Measurements from ENCODE around the gene AMZ2. TPM values are rescaled to one million over a fixed set of nuclear protein-coding genes. Genes with fewer than 3 reads are reported as not detected.
"Not testable (repeated sequence)": the region's sequence is repeated elsewhere in the genome, so short reads cannot be mapped to it uniquely, and the experiment has no call there.

The AMZ2 gene
- polyA plus RNA-seq, 1 donor = 45.9 TPM

DNA sequence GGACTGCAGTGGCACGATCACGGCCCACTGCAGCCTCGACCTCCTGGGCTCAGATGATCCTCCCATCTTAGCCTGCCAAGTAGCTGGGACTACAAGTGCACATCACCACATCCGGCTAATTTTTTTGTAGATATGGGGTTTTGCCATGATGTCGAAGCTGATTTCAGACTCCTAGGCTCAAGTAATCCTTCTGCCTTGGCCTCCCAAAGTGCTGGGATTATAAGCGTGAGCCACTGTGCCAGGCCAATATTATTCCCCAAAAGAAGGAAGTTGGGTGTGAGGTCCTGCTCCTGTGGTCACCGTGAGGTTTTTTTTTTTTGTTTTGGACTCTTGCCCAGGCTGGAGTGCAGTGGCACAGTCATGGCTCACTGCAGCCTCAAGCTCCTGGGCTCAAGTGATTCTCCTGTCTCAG lies 1.5 kb downstream of the AMZ2 start:
- Histone ChIP-seq H3K4me3 (ENCODE audit: low read length) (no peak overlapping the region), H3K36me3 (ENCODE audit: control insufficient read depth, insufficient read depth, low read length) (peaks cover 3% of the 10 kb centered on the region), H3K27ac (ENCODE audit: low read length) (no peak overlapping the region), H3K9me3 (ENCODE audit: control insufficient read depth, low read depth, low read length) (no peaks in the 10 kb centered on the region), H3K4me1 (ENCODE audit: control insufficient read depth, insufficient read depth, low read length) (peaks cover 6% of the 10 kb centered on the region), H3K27me3 (ENCODE audit: control insufficient read depth, insufficient read depth, low read length) (no peaks in the 10 kb centered on the region)
- DNase-seq = no peak
- no CpG with 5 or more reads among the region's 7 CpGs for WGBS (ENCODE audit: insufficient coverage, low lambda C conversion rate)

DNA sequence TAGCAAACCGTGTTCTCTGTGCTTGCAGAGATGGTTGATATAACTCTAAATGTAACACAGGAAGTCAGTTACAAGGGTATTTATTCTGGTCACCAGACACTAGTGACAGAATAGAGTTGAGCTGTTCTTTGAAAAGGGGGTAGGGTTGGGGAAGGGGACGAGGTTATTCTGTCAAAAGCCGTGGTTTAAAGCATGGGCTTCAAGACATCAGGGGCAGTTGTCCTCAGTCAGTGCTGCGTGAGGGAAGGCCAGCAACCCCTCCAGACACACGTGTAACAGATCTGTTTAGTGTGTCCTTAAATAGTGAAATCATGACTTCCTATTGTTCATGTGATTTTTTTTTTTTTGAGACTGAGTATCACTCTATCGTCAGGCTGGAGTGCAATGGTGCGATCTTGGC lies 5.6 kb downstream of the AMZ2 start:
- not testable (repeated sequence) for H3K4me3 ChIP-seq (ENCODE audit: low read length); H3K9me3 ChIP-seq (ENCODE audit: control insufficient read depth, low read depth, low read length); H3K27ac ChIP-seq (ENCODE audit: low read length); DNase-seq; H3K27me3 ChIP-seq (ENCODE audit: control insufficient read depth, insufficient read depth, low read length)
- peaks cover 10% of the 10 kb centered on the region for H3K4me1 ChIP-seq (ENCODE audit: control insufficient read depth, insufficient read depth, low read length)
- WGBS (ENCODE audit: insufficient coverage, low lambda C conversion rate) = no CpG with 5 or more reads among the region's 7 CpGs
- H3K36me3 ChIP-seq (ENCODE audit: control insufficient read depth, insufficient read depth, low read length) = peaks cover 13% of the 10 kb centered on the region

GRCh38 chr17:68255151-68255550 lies 7.3 kb downstream of the AMZ2 start:
- H3K4me3 ChIP-seq (ENCODE audit: low read length) = no peak overlapping the region
- no peaks in the 10 kb centered on the region for H3K27me3 ChIP-seq (ENCODE audit: control insufficient read depth, insufficient read depth, low read length)
- peaks cover 7% of the 10 kb centered on the region for H3K4me1 ChIP-seq (ENCODE audit: control insufficient read depth, insufficient read depth, low read length)
- no peak for DNase-seq
- H3K27ac ChIP-seq (ENCODE audit: low read length) = no peak overlapping the region
- H3K36me3 ChIP-seq (ENCODE audit: control insufficient read depth, insufficient read depth, low read length) = peaks cover 12% of the 10 kb centered on the region
- WGBS (ENCODE audit: insufficient coverage, low lambda C conversion rate) = 100% methylated on average over 1 of the region's 4 CpGs
- no peaks in the 10 kb centered on the region for H3K9me3 ChIP-seq (ENCODE audit: control insufficient read depth, low read depth, low read length)

- no peaks in the 10 kb centered on the region for H3K27me3 ChIP-seq (ENCODE audit: control insufficient read depth, insufficient read depth, low read length)
- WGBS (ENCODE audit: insufficient coverage, low lambda C conversion rate) = 58% methylated on average over 2 of the region's 5 CpGs
- H3K9me3 ChIP-seq (ENCODE audit: control insufficient read depth, low read depth, low read length) = no peaks in the 10 kb centered on the region
- no peak overlapping the region for H3K4me3 ChIP-seq (ENCODE audit: low read length)
- peaks cover 7% of the 10 kb centered on the region for H3K4me1 ChIP-seq (ENCODE audit: control insufficient read depth, insufficient read depth, low read length)
- H3K36me3 ChIP-seq (ENCODE audit: control insufficient read depth, insufficient read depth, low read length) = peaks cover 10% of the 10 kb centered on the region
- DNase-seq = peak in 1 of 2 donors; percentile 30
- H3K27ac ChIP-seq (ENCODE audit: low read length) = no peak overlapping the region
Measured at GRCh38 chr17:68255731-68256538, 8.1 kb downstream of the AMZ2 start.

DNA sequence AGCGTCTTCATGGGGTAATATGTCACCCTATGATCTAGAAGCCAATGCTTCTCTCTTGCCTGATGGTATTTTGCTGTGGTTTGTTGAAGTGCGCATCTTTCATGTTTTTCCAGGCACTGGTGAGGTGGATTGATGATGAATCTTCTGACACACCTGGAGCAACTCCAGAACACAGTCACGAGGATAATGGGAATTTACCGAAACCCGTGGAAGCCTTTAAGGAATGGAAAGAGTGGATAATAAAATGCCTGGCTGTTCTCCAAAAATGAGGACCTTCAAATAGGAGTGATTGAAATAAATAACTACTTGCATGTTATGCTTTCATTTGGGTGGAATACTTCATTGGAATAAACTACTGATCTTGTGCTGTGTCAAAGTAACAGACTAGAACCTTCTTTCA lies 8.9 kb downstream of the AMZ2 start:
- H3K4me1 ChIP-seq (ENCODE audit: control insufficient read depth, insufficient read depth, low read length); H3K36me3 ChIP-seq (ENCODE audit: control insufficient read depth, insufficient read depth, low read length); H3K4me3 ChIP-seq (ENCODE audit: low read length); H3K9me3 ChIP-seq (ENCODE audit: control insufficient read depth, low read depth, low read length); H3K27ac ChIP-seq (ENCODE audit: low read length); H3K27me3 ChIP-seq (ENCODE audit: control insufficient read depth, insufficient read depth, low read length); DNase-seq: not testable (repeated sequence)
- WGBS (ENCODE audit: insufficient coverage, low lambda C conversion rate) = no CpG with 5 or more reads among the region's 5 CpGs

GRCh38 chr17:68257934-68258333 lies 10.1 kb downstream of the AMZ2 start:
- H3K4me1 ChIP-seq (ENCODE audit: control insufficient read depth, insufficient read depth, low read length) = peaks cover 7% of the 10 kb centered on the region
- H3K27me3 ChIP-seq (ENCODE audit: control insufficient read depth, insufficient read depth, low read length) = no peaks in the 10 kb centered on the region
- peaks cover 10% of the 10 kb centered on the region for H3K36me3 ChIP-seq (ENCODE audit: control insufficient read depth, insufficient read depth, low read length)
- H3K27ac ChIP-seq (ENCODE audit: low read length) = no peak overlapping the region
- no peaks in the 10 kb centered on the region for H3K9me3 ChIP-seq (ENCODE audit: control insufficient read depth, low read depth, low read length)
- DNase-seq = no peak
- H3K4me3 ChIP-seq (ENCODE audit: low read length) = no peak overlapping the region

DNA sequence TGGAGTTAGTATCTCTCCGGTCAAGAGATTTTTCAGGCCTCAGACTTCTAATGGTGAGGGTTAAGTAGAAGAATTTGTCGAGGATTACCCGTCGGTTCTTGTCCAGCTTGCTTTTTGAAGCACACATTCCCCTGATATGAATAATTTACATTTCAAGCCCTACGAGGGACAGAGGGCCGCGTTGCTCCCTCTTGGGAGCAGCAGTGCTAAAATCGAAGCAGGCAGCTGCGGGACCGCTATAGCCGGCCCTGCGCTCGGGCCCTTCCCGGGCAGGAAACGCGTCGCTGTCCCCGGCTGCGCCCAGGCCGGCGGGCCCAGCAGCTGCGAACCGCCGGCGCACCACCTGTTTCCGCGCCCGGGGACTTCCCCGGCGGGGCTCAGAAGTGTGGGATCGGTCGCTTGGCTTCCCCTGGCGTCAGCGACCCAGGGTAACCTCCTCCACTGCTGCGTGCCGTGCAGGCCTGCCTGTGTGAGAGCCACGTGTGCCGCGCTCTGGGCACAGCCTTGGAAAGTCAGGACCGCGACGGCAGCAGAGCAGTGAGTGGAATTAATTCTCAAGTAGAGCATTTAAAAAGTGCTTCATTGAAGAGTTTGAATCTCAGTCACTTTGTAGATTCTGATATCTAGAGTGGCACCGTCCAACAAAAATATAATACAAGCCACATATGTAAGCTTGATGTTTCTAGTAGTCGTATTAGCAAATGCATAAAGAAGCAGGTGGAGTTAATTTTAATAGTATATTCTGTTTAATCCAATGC lies 11.2 kb downstream of the AMZ2 start:
- H3K27ac ChIP-seq (ENCODE audit: low read length); H3K27me3 ChIP-seq (ENCODE audit: control insufficient read depth, insufficient read depth, low read length); H3K36me3 ChIP-seq (ENCODE audit: control insufficient read depth, insufficient read depth, low read length); H3K4me1 ChIP-seq (ENCODE audit: control insufficient read depth, insufficient read depth, low read length); H3K4me3 ChIP-seq (ENCODE audit: low read length); H3K9me3 ChIP-seq (ENCODE audit: control insufficient read depth, low read depth, low read length): not testable (repeated sequence)
- peak; percentile 44 to 71 for DNase-seq
- WGBS (ENCODE audit: insufficient coverage, low lambda C conversion rate) = 100% methylated on average over 1 of the region's 44 CpGs

DNA sequence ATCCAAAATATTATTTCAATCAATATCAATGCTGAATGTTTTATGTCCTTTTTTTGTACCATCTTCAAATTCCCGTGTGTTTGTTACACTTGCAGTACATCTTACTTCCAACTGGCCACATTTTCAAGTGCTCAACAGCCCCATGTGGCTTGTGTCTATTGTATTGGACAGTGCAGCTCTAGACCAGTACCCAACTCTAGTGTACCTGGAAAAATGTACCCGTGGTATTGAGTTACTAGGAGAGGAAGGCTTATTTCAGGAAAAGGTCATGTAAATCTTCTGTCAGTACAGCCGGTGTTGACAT lies 11.8 kb downstream of the AMZ2 start:
- H3K4me3 ChIP-seq (ENCODE audit: low read length); H3K4me1 ChIP-seq (ENCODE audit: control insufficient read depth, insufficient read depth, low read length); H3K27me3 ChIP-seq (ENCODE audit: control insufficient read depth, insufficient read depth, low read length); DNase-seq; H3K27ac ChIP-seq (ENCODE audit: low read length); H3K36me3 ChIP-seq (ENCODE audit: control insufficient read depth, insufficient read depth, low read length); H3K9me3 ChIP-seq (ENCODE audit: control insufficient read depth, low read depth, low read length): not testable (repeated sequence)
- WGBS (ENCODE audit: insufficient coverage, low lambda C conversion rate) = no CpG with 5 or more reads among the region's 3 CpGs

- DNase-seq = no peak
- no peaks in the 10 kb centered on the region for H3K9me3 ChIP-seq (ENCODE audit: control insufficient read depth, low read depth, low read length)
- H3K4me1 ChIP-seq (ENCODE audit: control insufficient read depth, insufficient read depth, low read length) = peaks cover 7% of the 10 kb centered on the region
- H3K36me3 ChIP-seq (ENCODE audit: control insufficient read depth, insufficient read depth, low read length) = peaks cover 4% of the 10 kb centered on the region
- no peaks in the 10 kb centered on the region for H3K27me3 ChIP-seq (ENCODE audit: control insufficient read depth, insufficient read depth, low read length)
- no peak overlapping the region for H3K4me3 ChIP-seq (ENCODE audit: low read length)
- WGBS (ENCODE audit: insufficient coverage, low lambda C conversion rate) = 90% methylated on average over 2 of the region's 9 CpGs
- H3K27ac ChIP-seq (ENCODE audit: low read length) = no peak overlapping the region
Measured at GRCh38 chr17:68260051-68260762, 12.4 kb downstream of the AMZ2 start.

DNA sequence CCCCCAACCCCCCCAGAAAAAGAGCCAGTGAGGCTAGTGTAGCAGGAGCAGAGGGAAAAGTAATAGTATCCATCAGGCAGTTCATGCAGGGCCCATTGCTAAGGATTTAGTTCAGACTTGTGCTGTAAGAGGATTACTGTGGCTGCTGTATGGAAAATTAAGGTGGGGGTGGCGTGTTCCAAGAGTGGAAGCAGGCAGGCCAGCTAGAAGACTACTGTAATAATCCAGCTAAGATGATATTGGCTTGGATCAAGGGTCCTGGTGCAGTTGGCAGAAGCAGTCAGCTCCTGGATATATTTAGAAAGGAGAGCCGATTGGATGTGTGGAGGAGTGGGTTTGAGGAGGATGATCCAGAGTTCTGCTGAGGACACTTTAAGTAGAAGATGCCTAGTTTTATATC lies 14.6 kb downstream of the AMZ2 start:
- not testable (repeated sequence) for H3K4me1 ChIP-seq (ENCODE audit: control insufficient read depth, insufficient read depth, low read length); H3K27me3 ChIP-seq (ENCODE audit: control insufficient read depth, insufficient read depth, low read length); H3K9me3 ChIP-seq (ENCODE audit: control insufficient read depth, low read depth, low read length); H3K27ac ChIP-seq (ENCODE audit: low read length); H3K4me3 ChIP-seq (ENCODE audit: low read length); H3K36me3 ChIP-seq (ENCODE audit: control insufficient read depth, insufficient read depth, low read length); DNase-seq
- WGBS (ENCODE audit: insufficient coverage, low lambda C conversion rate) = no CpG with 5 or more reads among the region's 2 CpGs
